GM13977 (cell line): Measurements from ENCODE around the gene FBN2.

Experiments
- DNase-seq: peaks from one replicate; pipeline ENCODE4 v3.0.0; 2012; ENCODE audit warnings: low spot score
- in situ Hi-C: fragments of 300-500 bp; cut with MboI; formaldehyde crosslinking; loops from one replicate; pipeline ENCODE4 v1.12.0; 2022; ENCODE audit warnings: low sequenced_read_pairs, low pct_unique_long_range_greater_than_20kb, mixed read lengths, inconsistent platforms; ENCODE audit not compliant: unreplicated experiment
- TF ChIP-seq, protein P1 (sequence below): IDR thresholded peaks from 2 replicates; pipeline ENCODE4 v1.5.1; 2012; ENCODE audit warnings: mild to moderate bottlenecking, control low read depth; ENCODE audit not compliant: insufficient read depth; ENCODE audit errors: extremely low read depth, missing control alignments

The FBN2 gene

DNA sequence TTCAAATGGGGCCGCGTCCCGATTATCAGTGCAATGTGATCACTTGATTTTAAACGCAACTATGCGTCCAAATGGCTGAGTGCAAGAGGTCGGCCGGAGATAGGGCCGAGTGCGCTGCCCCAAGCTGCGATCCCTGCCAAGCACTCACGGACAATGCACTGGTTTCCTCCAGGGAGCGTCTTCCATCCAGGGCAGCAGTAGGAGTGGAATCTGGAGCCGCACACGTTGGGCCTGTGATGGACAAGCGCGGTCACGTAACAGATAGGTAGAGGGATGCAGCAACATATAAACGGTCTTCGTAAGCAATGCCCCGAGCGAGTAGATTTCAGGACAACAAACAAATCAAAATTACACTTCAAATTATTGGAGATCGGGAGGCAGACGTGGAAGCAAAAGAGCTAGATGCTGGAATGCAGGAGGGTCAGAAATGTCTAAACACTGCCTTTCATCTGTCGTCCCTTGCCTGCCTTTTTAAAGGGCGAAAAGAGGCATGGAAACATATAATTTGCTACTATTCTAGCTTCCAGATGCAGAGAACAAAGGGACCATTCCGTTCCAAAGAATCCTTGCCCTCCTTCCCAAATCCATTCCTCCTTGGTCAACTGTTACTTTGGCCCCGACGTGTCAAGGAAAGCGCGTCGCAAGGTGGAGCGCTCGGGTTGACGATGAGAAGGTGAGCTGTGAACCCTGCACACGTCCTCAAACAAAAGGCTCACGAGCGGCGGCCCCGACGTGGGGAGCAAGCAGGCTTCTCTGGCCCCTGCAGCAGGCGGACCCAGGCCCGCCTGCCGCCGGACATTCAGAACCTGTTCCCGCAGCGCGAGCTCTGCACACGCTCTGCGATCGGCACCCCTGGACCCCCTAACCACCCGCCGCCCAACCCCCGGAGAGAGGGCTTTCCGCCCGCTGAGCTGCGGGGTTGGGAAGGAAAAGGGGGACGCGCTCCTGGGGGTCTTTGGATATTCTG lies 1.5 kb downstream of the FBN2 start:
- TF ChIP-seq, protein P1, sequence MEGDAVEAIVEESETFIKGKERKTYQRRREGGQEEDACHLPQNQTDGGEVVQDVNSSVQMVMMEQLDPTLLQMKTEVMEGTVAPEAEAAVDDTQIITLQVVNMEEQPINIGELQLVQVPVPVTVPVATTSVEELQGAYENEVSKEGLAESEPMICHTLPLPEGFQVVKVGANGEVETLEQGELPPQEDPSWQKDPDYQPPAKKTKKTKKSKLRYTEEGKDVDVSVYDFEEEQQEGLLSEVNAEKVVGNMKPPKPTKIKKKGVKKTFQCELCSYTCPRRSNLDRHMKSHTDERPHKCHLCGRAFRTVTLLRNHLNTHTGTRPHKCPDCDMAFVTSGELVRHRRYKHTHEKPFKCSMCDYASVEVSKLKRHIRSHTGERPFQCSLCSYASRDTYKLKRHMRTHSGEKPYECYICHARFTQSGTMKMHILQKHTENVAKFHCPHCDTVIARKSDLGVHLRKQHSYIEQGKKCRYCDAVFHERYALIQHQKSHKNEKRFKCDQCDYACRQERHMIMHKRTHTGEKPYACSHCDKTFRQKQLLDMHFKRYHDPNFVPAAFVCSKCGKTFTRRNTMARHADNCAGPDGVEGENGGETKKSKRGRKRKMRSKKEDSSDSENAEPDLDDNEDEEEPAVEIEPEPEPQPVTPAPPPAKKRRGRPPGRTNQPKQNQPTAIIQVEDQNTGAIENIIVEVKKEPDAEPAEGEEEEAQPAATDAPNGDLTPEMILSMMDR = no peak
- no peak for DNase-seq
- in situ Hi-C loops = no loop called here

DNA sequence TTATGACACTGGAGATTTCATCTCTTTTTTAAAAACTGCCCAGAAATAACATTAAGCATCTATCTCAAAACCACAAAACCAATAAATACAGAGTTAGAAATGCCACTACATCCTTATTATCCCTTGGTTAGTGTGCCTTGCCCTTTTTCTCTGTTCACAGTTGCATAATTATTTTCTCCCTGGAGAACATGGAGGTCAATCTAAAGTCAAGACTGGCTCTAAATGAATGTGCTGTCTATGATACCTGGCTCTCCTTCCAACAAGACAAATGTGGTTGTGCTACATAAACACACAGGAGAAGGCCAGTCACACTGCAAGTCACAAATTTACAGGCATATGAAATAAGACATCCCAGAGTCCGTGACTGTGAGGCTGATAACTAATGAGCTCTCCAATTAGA lies 2.8 kb downstream of the FBN2 start:
- TF ChIP-seq, protein P1 = no peak
- DNase-seq = no peak
- in situ Hi-C loops = no loop called here

- in situ Hi-C loops = no loop called here
- TF ChIP-seq, protein P1 = no peak
- no peak for DNase-seq
Measured at GRCh38 chr5:128534726-128535125, 3.3 kb downstream of the FBN2 start.

DNA sequence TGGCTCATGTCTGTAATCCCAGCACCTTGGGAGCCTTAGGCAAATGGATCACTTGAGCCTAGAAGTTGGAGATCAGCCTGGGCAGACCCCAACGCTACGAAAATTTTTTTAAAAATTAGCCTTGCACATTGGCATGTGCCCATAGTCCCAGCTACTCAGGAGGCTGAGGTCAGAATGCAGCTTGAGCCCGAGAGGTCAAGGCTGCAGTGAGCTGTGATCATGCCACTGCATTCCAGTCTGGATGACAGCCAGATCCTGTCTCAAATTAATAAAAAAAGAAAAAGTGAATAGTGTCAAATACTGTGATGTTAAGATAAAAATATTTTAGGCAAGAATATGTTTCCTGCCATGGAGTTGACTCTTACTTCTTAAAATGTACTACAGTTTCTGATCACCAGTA lies 5.3 kb downstream of the FBN2 start:
- no peak for DNase-seq
- in situ Hi-C loops = no loop called here
- TF ChIP-seq, protein P1 = no peak

GRCh38 chr5:128532127-128532526 lies 5.9 kb downstream of the FBN2 start:
- TF ChIP-seq, protein P1 = no peak
- in situ Hi-C loops = no loop called here
- no peak for DNase-seq

DNA sequence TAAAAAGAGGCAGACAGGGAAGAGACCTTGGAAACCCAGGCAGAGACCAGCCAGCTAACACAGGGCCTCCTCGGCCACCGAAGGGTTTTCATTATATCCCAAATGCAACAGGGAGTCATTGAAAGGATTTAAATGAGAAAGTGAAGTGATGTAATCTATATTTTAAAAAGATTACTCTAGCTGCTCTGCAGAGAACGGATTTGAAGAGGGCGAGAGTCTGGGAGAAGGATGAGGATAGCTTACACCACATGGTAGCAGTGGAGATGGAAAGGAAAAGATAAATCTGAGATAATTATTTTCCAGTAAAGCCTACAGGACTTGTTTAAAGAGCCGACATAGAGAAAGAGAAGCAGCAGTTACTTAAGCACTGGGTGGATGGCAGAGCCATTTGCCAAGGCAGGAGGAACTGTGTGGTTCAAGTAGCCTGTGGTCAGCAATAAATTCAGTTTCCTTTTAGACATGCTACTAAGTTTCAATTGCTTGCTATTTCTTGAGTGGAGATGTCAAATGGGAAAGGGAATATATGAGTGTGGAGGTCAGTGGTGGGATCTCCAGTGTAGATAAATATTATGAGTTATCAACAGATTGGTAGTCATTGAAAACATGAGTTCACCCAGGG lies 9.3 kb downstream of the FBN2 start:
- DNase-seq = no peak
- TF ChIP-seq, protein P1 = no peak
- in situ Hi-C loops = no loop called here
